ENCODE data around the gene SNRPA. TPM values are rescaled to one million over a fixed set of nuclear protein-coding genes. Genes with fewer than 3 reads are reported as not detected.

Gene SNRPA
- total RNA-seq, 1 experiment from 2014 or later = 225 TPM

GRCh38 chr19:40799558-40800338, 48.7 kb downstream of the SNRPA start:
- Mint-ChIP-seq H3K27me3 (ENCODE audit: low read depth) (no peaks in the 10 kb centered on the region; the same call in none of the 2 replicates), H3K27ac (peak overlapping the region; percentile 94 to 98 (median 95)), H3K4me1 (peaks cover 40 to 52% of the 10 kb centered on the region in 2 experiments), H3K36me3 (ENCODE audit: insufficient read depth in 1 of 3, low read depth in 3 of 3) (peaks cover 16 to 41% (median 40%) of the 10 kb centered on the region in 3 experiments; a peak in 6 of 7 replicates), H3K4me3 (peak overlapping the region; percentile 93 to 96), H3K9me3 (no peaks in the 10 kb centered on the region; a peak in 2 of 5 replicates)
- Histone ChIP-seq H3K79me1 (ENCODE audit: insufficient read depth, low read depth, low read length, poor library complexity, severe bottlenecking) (peaks cover 8% of the 10 kb centered on the region), H3K4ac (ENCODE audit: low read depth, low read length) (no peak overlapping the region), H4K91ac (ENCODE audit: insufficient read length, low read depth, low read length) (no peak overlapping the region), H3T11ph (ENCODE audit: low read length) (no peak overlapping the region), H2BK20ac (ENCODE audit: low read depth, low read length, poor library complexity, severe bottlenecking) (no peak overlapping the region), H2AK5ac (ENCODE audit: insufficient read length, low read length) (no peak overlapping the region), H2BK120ac (ENCODE audit: low read depth, low read length, poor library complexity, severe bottlenecking) (no peak overlapping the region), H3K4me1 (ENCODE audit: insufficient read depth, low read length) (peaks cover 4% of the 10 kb centered on the region; the same call in 1 of the 2 replicates), H3K23ac (ENCODE audit: insufficient read length, low read depth, low read length) (no peak overlapping the region), H3K14ac (ENCODE audit: insufficient read depth, low read length) (peak overlapping the region; percentile 62), H3K27ac (ENCODE audit: insufficient read length, low read depth, low read length) (no peak overlapping the region), H3K18ac (ENCODE audit: insufficient read length, low read depth, low read length) (peak overlapping the region; percentile 80), H2BK12ac (ENCODE audit: insufficient read length, low read depth, low read length) (no peak overlapping the region), H4K20me1 (ENCODE audit: control insufficient read depth, insufficient read depth, insufficient read length) (peaks cover 2% of the 10 kb centered on the region), H3K27me3 (ENCODE audit: insufficient read depth, low read length) (no peaks in the 10 kb centered on the region), H3K9me3 (ENCODE audit: control insufficient read depth, low read depth, low read length) (no peaks in the 10 kb centered on the region), H3K9ac (ENCODE audit: extremely low read depth, insufficient read length, low read length) (peak overlapping the region; percentile 87), H4K8ac (replicated peaks; ENCODE audit: insufficient read length, low read depth, low read length) (no peak overlapping the region), H3K56ac (ENCODE audit: insufficient read length, low read depth, low read length) (no peak overlapping the region), H2BK5ac (ENCODE audit: insufficient read length, low read length) (no peak overlapping the region), H4K5ac (ENCODE audit: insufficient read length, low read depth, low read length) (no peak overlapping the region), H2AFZ (ENCODE audit: low read length) (no peak overlapping the region), H3K79me2 (ENCODE audit: insufficient read depth, low read length) (peaks cover 22% of the 10 kb centered on the region; the same call in 1 of the 2 replicates), H3K4me2 (ENCODE audit: insufficient read depth, insufficient read length, low read length) (peak overlapping the region; percentile 82), H2BK15ac (ENCODE audit: low read depth, low read length) (no peak overlapping the region), H3K23me2 (ENCODE audit: insufficient read length, low read depth, low read length, poor library complexity, severe bottlenecking) (peaks cover 9% of the 10 kb centered on the region)
- TF ChIP-seq, protein P1, sequence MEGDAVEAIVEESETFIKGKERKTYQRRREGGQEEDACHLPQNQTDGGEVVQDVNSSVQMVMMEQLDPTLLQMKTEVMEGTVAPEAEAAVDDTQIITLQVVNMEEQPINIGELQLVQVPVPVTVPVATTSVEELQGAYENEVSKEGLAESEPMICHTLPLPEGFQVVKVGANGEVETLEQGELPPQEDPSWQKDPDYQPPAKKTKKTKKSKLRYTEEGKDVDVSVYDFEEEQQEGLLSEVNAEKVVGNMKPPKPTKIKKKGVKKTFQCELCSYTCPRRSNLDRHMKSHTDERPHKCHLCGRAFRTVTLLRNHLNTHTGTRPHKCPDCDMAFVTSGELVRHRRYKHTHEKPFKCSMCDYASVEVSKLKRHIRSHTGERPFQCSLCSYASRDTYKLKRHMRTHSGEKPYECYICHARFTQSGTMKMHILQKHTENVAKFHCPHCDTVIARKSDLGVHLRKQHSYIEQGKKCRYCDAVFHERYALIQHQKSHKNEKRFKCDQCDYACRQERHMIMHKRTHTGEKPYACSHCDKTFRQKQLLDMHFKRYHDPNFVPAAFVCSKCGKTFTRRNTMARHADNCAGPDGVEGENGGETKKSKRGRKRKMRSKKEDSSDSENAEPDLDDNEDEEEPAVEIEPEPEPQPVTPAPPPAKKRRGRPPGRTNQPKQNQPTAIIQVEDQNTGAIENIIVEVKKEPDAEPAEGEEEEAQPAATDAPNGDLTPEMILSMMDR (conservative IDR thresholded peaks at IDR 0.05) = no peak
- no peak for DNase-seq
- WGBS (ENCODE audit: extremely low coverage, insufficient read length, low lambda C conversion rate) = no CpG with 5 or more reads among the region's 40 CpGs
